Glutamatergic neuron (in vitro differentiated cells): ENCODE results near the gene SPIB. TPM values are rescaled to one million over a fixed set of nuclear protein-coding genes. Genes with fewer than 3 reads are reported as not detected.
"Not testable (repeated sequence)": the region's sequence is repeated elsewhere in the genome, so short reads cannot be mapped to it uniquely, and the experiment has no call there.

ENCODE experiments used
- DNase-seq: peaks from one replicate; pipeline ENCODE4 v3.0.0; 2022
- H3K27ac Mint-ChIP-seq: one replicate; pipeline ENCODE4 v1.8.0; 2020; ENCODE audit warnings: mild to moderate bottlenecking, mixed read lengths, inconsistent platforms; ENCODE audit not compliant: unreplicated experiment
- H3K27me3 Mint-ChIP-seq: one replicate; pipeline ENCODE4 v1.8.0; 2020; ENCODE audit warnings: mild to moderate bottlenecking, moderate library complexity, mixed read lengths, inconsistent platforms; ENCODE audit not compliant: unreplicated experiment
- H3K36me3 Mint-ChIP-seq: one replicate; pipeline ENCODE4 v1.8.0; 2020; ENCODE audit warnings: mild to moderate bottlenecking, mixed read lengths, inconsistent platforms; ENCODE audit not compliant: unreplicated experiment
- H3K4me1 Mint-ChIP-seq: one replicate; pipeline ENCODE4 v1.8.0; 2020; ENCODE audit warnings: mild to moderate bottlenecking, low read depth, mixed read lengths, inconsistent platforms; ENCODE audit not compliant: unreplicated experiment
- H3K4me3 Mint-ChIP-seq: one replicate; pipeline ENCODE4 v1.8.0; 2020; ENCODE audit warnings: mild to moderate bottlenecking, mixed read lengths, inconsistent platforms; ENCODE audit not compliant: unreplicated experiment
- H3K9me3 Mint-ChIP-seq: one replicate; pipeline ENCODE4 v1.8.0; 2020; ENCODE audit warnings: mild to moderate bottlenecking, moderate library complexity, mixed read lengths, inconsistent platforms; ENCODE audit not compliant: unreplicated experiment
- CTCF ChIP-seq: fragments of 200-600 bp; sonication (generic); IDR thresholded peaks from one replicate; pipeline ENCODE4 v1.5.0; 2021; ENCODE audit not compliant: partially characterized antibody, unreplicated experiment
- total RNA-seq: library from RNA; stranded (reverse); fragmentation: NEBNext Ultra II Directional; extraction: Animal tissue kit (Norgen Biotek cat#: 25700); gene quantifications from one replicate; pipeline ENCODE4 v1.2.1, GENCODE V29; 2021; ENCODE audit not compliant: unreplicated experiment

Gene SPIB
- total RNA-seq, 1 donor from 2014 or later = 2.7 TPM

GRCh38 chr19:50435221-50435620 is 16.5 kb downstream of the SPIB start:
- H3K36me3 Mint-ChIP-seq = peaks cover 5% of the 10 kb centered on the region
- peaks cover 11% of the 10 kb centered on the region for H3K9me3 Mint-ChIP-seq
- TF ChIP-seq CTCF = no peak
- DNase-seq = no peak
- H3K27ac Mint-ChIP-seq = no peak overlapping the region
- H3K4me3 Mint-ChIP-seq = no peak overlapping the region
- H3K27me3 Mint-ChIP-seq = peaks cover 10% of the 10 kb centered on the region
- H3K4me1 Mint-ChIP-seq = peaks cover 10% of the 10 kb centered on the region

GRCh38 chr19:50435627-50436026 is 16.9 kb downstream of the SPIB start:
- Mint-ChIP-seq H3K4me1 (peaks cover 10% of the 10 kb centered on the region), H3K27me3 (peaks cover 10% of the 10 kb centered on the region), H3K27ac (no peak overlapping the region), H3K4me3 (no peak overlapping the region), H3K36me3 (peaks cover 5% of the 10 kb centered on the region), H3K9me3 (peaks cover 11% of the 10 kb centered on the region)
- TF ChIP-seq CTCF = no peak
- no peak for DNase-seq

GRCh38 chr19:50437862-50438449 is 19.2 kb downstream of the SPIB start:
- peaks cover 11% of the 10 kb centered on the region for H3K9me3 Mint-ChIP-seq
- peaks cover 5% of the 10 kb centered on the region for H3K36me3 Mint-ChIP-seq
- no peak for TF ChIP-seq CTCF
- no peak for DNase-seq
- H3K4me3 Mint-ChIP-seq = no peak overlapping the region
- no peak overlapping the region for H3K27ac Mint-ChIP-seq
- peaks cover 10% of the 10 kb centered on the region for H3K27me3 Mint-ChIP-seq
- H3K4me1 Mint-ChIP-seq = peaks cover 9% of the 10 kb centered on the region

GRCh38 chr19:50439130-50439529 is 20.4 kb downstream of the SPIB start:
- not testable (repeated sequence) for H3K4me1 Mint-ChIP-seq, H3K4me3 Mint-ChIP-seq, DNase-seq, H3K36me3 Mint-ChIP-seq, H3K27ac Mint-ChIP-seq
- Mint-ChIP-seq H3K9me3 (peaks cover 12% of the 10 kb centered on the region), H3K27me3 (peaks cover 11% of the 10 kb centered on the region)

GRCh38 chr19:50444059-50444458 is 25.3 kb downstream of the SPIB start:
- no peak overlapping the region for H3K4me3 Mint-ChIP-seq
- peak overlapping the region; percentile 5 for H3K27ac Mint-ChIP-seq

More at GRCh38 chr19:50444059-50444458, 25.3 kb downstream of the SPIB start:
- H3K27me3 Mint-ChIP-seq = peaks cover 8% of the 10 kb centered on the region
- H3K9me3 Mint-ChIP-seq = peaks cover 9% of the 10 kb centered on the region
- H3K36me3 Mint-ChIP-seq = peaks cover 16% of the 10 kb centered on the region
- DNase-seq = no peak
- no peaks in the 10 kb centered on the region for H3K4me1 Mint-ChIP-seq
- TF ChIP-seq CTCF = no peak
